Psoas muscle (tissue), 8 donors: Measurements from ENCODE around the gene ANKRD28. TPM values are rescaled to one million over a fixed set of nuclear protein-coding genes. Genes with fewer than 3 reads are reported as not detected.
A peak's percentile ranks its signal among the peaks of the same experiment; 100 is the strongest.
"Not testable (repeated sequence)": the region's sequence is repeated elsewhere in the genome, so short reads cannot be mapped to it uniquely, and the experiment has no call there.

ENCODE experiments used
- ATAC-seq, 4 donors: fragments of 200-7000 bp; cut with Tn5 transposase; one replicate each; pipeline ENCODE4 v1.9.1; 2020; ENCODE audit warnings: moderate library complexity in 3 of 4, mild to moderate bottlenecking in 2 of 4
- DNase-seq, 2 donors: peaks; one replicate each; pipeline ENCODE4 v3.0.0-alpha.2; 2020
- H3K27ac ChIP-seq: fragments of 200-600 bp; one replicate; pipeline ENCODE4 v1.8.0; 2022
- H3K27me3 ChIP-seq, 3 donors: fragments of 200-600 bp in 1 of 3; one replicate each; pipeline versions ENCODE4 v1.6.1 to v1.8.0; 2013 to 2022; ENCODE audit warnings: low read length in 2 of 3, mild to moderate bottlenecking in 2 of 3, moderate library complexity in 1 of 3; ENCODE audit not compliant: insufficient read depth in 3 of 3
- H3K36me3 ChIP-seq, 2 donors: fragments of 200-600 bp in 1 of 2; one replicate each; pipeline versions ENCODE4 v1.6.1 to v1.8.0; 2013 to 2022; ENCODE audit warnings: low read depth in 1 of 2, mild to moderate bottlenecking in 1 of 2, moderate library complexity in 1 of 2; ENCODE audit not compliant: insufficient read depth in 1 of 2
- H3K4me1 ChIP-seq: fragments of 200-600 bp; one replicate; pipeline ENCODE4 v1.8.0; 2022
- H3K4me3 ChIP-seq: fragments of 200-600 bp; one replicate; pipeline ENCODE4 v1.8.0; 2022; ENCODE audit warnings: mild to moderate bottlenecking
- H3K9me3 ChIP-seq: fragments of 200-600 bp; one replicate; pipeline ENCODE4 v1.8.0; 2022
- WGBS, 3 donors: extraction: QIAGEN DNeasy Blood & Tissue Kit; methylation state at CpG; one replicate each; pipeline versions ENCODE4 v1.1.6 to v1.1.7; 2013; 5-methylcytosine and 5-hydroxymethylcytosine counted together
- intact Hi-C, 2 donors: fragments of 100-400 bp; cut with DNase I; formaldehyde crosslinking; loops; one replicate each; pipeline versions ENCODE4 v1.11.0 to v1.14.2; 2022
- polyA plus RNA-seq, 3 donors: library from polyadenylated mRNA; stranded (reverse); fragments of 200-250 nt; gene quantifications; one replicate each; pipeline ENCODE4 v1.2.3, GENCODE V29; 2013
- total RNA-seq, 4 donors: library from RNA; stranded (reverse); fragmentation: NEBNext Ultra II Directional in 2 of 4; extraction: Animal tissue kit (Norgen Biotek cat#: 25700) in 2 of 4; gene quantifications; one replicate each; pipeline versions ENCODE4 v1.2.1 to v1.2.4, GENCODE V29; 2021 to 2023
- TF ChIP-seq, protein P1 (sequence below): fragments of 200-600 bp; IDR thresholded peaks from one replicate; pipeline ENCODE4 v1.8.0; 2022; ENCODE audit warnings: antibody characterized with exemption
- donor health status: healthy with polysubstance abuse.
- donor health status: DM: no; HTN: no; CAD: no; lungs with moderate emphysema.
- donor health status: Bipolar disorder and iron deficiency.
- donor health status: healthy.
- donor health status: DM: yes; HTN: yes; CAD: no.
- donor health status: DM: no; HTN: no; CAD: no.
- donor health status: DM: no; HTN: no; CAD: no.
- donor health status: DM: yes; HTN: yes; CAD: no.

ANKRD28 gene
- total and polyA plus RNA-seq, 7 donors, result 32.4 to 90.8 (median 69.3) TPM

DNA sequence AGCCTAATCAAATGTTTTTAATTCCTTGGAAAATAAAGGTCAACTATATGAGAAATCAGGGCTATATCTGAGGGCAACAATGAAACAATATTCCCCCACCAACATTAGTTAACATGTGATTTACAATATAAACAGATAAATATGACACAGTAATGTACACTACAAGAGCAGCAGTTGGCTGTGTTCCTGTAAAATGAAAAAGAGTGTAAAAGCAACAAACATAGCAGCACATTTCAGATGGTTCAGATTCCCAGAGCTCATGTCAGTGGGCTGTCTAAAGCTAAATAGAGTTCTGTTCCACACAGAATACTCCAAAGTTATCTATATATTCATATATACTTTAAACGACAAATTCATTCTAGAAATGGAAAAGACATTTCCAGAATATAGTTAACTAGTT is 42.6 kb downstream of the ANKRD28 start:
- H3K27me3 ChIP-seq, result no peaks in the 10 kb centered on the region
- no peak overlapping the region for H3K4me3 ChIP-seq
- WGBS, 3 donors, result 87 to 98% (median 89%) methylated on average over 1 of the region's 1 CpG
- H3K27ac ChIP-seq, result no peak overlapping the region
- ATAC-seq (no peak), DNase-seq (no peak)
- TF ChIP-seq, protein P1, sequence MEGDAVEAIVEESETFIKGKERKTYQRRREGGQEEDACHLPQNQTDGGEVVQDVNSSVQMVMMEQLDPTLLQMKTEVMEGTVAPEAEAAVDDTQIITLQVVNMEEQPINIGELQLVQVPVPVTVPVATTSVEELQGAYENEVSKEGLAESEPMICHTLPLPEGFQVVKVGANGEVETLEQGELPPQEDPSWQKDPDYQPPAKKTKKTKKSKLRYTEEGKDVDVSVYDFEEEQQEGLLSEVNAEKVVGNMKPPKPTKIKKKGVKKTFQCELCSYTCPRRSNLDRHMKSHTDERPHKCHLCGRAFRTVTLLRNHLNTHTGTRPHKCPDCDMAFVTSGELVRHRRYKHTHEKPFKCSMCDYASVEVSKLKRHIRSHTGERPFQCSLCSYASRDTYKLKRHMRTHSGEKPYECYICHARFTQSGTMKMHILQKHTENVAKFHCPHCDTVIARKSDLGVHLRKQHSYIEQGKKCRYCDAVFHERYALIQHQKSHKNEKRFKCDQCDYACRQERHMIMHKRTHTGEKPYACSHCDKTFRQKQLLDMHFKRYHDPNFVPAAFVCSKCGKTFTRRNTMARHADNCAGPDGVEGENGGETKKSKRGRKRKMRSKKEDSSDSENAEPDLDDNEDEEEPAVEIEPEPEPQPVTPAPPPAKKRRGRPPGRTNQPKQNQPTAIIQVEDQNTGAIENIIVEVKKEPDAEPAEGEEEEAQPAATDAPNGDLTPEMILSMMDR, result no peak
- intact Hi-C loops, result no loop called here
- peaks cover 17% of the 10 kb centered on the region for H3K4me1 ChIP-seq
- H3K36me3 ChIP-seq, result peaks cover 4 to 17% of the 10 kb centered on the region in 2 donors
- no peaks in the 10 kb centered on the region for H3K9me3 ChIP-seq

DNA sequence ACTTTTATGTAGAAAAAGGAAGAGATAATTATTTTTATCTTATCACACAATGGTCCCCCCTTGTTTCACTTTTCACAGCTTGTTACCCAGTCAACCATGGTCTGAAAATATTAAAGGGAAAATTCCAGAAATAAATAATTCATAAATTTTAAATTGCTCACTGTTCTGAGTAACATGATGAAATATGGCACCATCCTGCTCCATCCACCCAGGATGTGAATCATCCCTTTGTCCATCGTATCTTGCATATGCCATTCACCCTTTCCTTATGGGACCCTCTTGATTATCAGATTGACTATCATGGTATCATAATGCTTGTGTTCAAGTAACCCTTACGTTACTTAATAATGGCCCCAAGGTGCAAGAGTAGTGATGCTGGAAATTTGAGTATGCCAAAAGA is 43.7 kb downstream of the ANKRD28 start:
- intact Hi-C loops, result no loop called here
- ATAC-seq (peak in 2 of 4 donors; percentile 49 to 54), DNase-seq (no peak)
- Histone ChIP-seq H3K4me3 (no peak overlapping the region), H3K9me3 (no peaks in the 10 kb centered on the region), H3K27ac (no peak overlapping the region), H3K36me3 (peaks cover 8 to 25% of the 10 kb centered on the region in 2 donors), H3K27me3 (no peaks in the 10 kb centered on the region), H3K4me1 (peaks cover 17% of the 10 kb centered on the region)
- TF ChIP-seq, protein P1, result no peak
- WGBS, 3 donors, result 84 to 91% (median 90%) methylated on average over 2 of the region's 2 CpGs

DNA sequence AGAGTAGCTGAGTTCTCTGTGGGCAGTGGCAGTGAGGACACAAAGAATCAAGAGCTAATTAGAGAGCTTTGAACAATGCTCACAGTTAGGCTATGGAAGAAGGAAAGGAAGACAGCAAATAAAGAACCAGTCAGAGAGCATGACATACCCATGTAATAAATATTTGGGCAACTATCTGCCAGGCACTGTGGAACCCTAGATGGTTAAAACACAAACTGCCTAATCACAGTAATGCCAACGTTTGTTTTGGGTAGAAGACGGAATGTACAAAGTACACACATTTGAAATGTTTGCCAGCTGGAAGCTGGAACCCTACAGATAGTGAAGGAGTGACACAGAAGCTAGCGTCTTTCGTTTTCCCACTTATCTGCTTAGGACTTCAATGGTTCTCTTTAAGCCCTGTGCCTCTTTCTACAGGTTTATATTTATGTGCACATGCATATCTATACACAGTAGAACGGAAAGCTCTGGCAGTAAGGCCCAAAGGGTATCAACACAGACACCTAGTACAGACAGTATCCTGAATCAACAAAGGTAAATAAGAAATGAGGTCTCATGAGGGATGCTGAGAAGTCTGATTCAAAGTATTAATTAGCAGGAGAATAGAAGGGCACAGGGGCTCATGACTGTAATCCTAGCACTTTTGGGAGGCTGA is 44.6 kb downstream of the ANKRD28 start:
- H3K9me3 ChIP-seq, result no peaks in the 10 kb centered on the region
- ATAC-seq (peak in 3 of 4 donors; percentile 43 to 81 (median 57)), DNase-seq (no peak)
- peaks cover 8 to 32% of the 10 kb centered on the region in 2 donors for H3K36me3 ChIP-seq
- H3K27me3 ChIP-seq, result no peaks in the 10 kb centered on the region
- TF ChIP-seq, protein P1, result no peak
- peaks cover 12% of the 10 kb centered on the region for H3K4me1 ChIP-seq
- intact Hi-C loops, result no loop called here
- no peak overlapping the region for H3K4me3 ChIP-seq
- WGBS, 3 donors, result 28 to 56% (median 36%) methylated on average over 5 of the region's 5 CpGs
- H3K27ac ChIP-seq, result peak overlapping the region; percentile 25

DNA sequence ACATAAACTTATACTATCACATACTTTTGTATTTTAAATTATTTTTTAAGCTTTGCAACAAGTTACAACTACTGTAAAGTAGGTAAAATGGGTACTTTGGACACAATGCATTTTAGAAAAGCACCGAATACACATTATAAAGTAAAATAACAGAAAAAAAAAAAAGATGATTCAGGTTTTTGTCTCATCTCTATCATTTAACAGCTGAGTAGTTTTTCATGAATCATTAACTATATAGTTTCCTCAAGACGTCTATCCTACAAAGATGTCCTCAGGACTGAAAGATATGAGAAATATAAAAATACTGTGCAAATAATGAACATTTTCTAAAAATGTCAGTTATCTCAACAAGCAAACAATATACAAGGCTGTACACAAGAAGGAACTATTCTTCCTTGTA is 46.9 kb downstream of the ANKRD28 start:
- peaks cover 4% of the 10 kb centered on the region for H3K4me1 ChIP-seq
- no peak overlapping the region for H3K4me3 ChIP-seq
- TF ChIP-seq, protein P1, result no peak
- 94 to 97% (median 95%) methylated on average over 2 of the region's 2 CpGs for WGBS, 3 donors
- no peak for ATAC-seq
- H3K27me3 ChIP-seq, result no peaks in the 10 kb centered on the region
- no peak for DNase-seq
- no peaks in the 10 kb centered on the region for H3K9me3 ChIP-seq
- no peak overlapping the region for H3K27ac ChIP-seq
- intact Hi-C loops, result no loop called here
- peaks cover 8 to 38% of the 10 kb centered on the region in 2 donors for H3K36me3 ChIP-seq

DNA sequence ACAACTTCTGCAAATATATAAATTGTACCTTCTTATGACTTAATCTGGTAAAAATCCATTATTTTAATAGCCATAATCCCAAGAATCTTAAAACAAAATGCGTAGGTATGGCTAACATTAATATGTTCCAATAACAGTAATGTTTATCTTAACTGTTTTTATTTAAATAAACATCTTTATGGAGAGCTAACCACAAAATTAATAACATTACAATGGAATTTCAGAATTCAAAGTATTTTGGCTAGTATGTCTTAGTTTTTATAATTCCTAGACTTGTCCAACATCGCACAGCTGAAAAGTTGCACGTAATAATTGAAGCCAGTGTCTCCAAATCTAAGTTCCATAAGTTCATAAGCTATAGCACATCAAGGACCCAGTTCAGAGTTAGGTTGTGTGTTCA is 47.6 kb downstream of the ANKRD28 start:
- H3K27ac ChIP-seq, result no peak overlapping the region
- ATAC-seq, result no peak
- no peaks in the 10 kb centered on the region for H3K9me3 ChIP-seq
- no peak overlapping the region for H3K4me3 ChIP-seq
- 98 to 99% (median 98%) methylated on average over 3 of the region's 3 CpGs for WGBS, 3 donors
- no peaks in the 10 kb centered on the region for H3K27me3 ChIP-seq
- TF ChIP-seq, protein P1, result no peak
- H3K4me1 ChIP-seq, result peaks cover 4% of the 10 kb centered on the region
- peaks cover 8 to 38% of the 10 kb centered on the region in 2 donors for H3K36me3 ChIP-seq
- no peak for DNase-seq
- intact Hi-C loops, result no loop called here

DNA sequence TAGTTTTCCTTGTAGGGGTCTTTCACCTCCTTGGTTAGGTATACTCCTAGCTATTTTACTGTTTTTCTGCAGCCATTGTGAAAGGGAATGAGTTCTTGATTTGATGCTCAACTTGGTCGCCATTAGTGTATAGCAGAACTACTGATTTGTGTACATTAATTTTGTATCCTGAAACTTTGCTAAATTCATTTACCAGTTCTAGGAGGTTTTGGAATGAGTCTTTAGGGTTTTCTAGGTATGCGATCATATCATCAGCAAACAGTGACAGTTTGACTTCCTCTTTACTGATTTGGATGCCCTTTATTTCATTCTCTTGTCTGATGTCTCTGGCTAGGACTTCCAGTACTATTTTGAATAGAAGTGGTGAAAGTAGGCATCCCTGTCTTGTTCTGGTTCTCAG is 51.9 kb downstream of the ANKRD28 start:
- H3K27ac ChIP-seq, H3K4me3 ChIP-seq, H3K9me3 ChIP-seq, DNase-seq, H3K4me1 ChIP-seq, intact Hi-C loops, ATAC-seq, H3K27me3 ChIP-seq: not testable (repeated sequence)
- peaks cover 8 to 28% of the 10 kb centered on the region in 2 donors for H3K36me3 ChIP-seq
- 97 to 98% (median 98%) methylated on average over 2 of the region's 2 CpGs for WGBS, 3 donors
